VCaP (cell line): Measurements from ENCODE around the gene DPYSL4.

ENCODE experiments used
- H3K27ac ChIP-seq: fragments of 450-650 bp; 2 replicates; pipeline ENCODE4 v1.5.1; 2017
- TF ChIP-seq, protein P1 (sequence below): fragments of 450-650 bp; conservative IDR thresholded peaks from 2 replicates; pipeline ENCODE4 v1.5.1; 2017; ENCODE audit warnings: mild to moderate bottlenecking, moderate library complexity

Gene DPYSL4

DNA sequence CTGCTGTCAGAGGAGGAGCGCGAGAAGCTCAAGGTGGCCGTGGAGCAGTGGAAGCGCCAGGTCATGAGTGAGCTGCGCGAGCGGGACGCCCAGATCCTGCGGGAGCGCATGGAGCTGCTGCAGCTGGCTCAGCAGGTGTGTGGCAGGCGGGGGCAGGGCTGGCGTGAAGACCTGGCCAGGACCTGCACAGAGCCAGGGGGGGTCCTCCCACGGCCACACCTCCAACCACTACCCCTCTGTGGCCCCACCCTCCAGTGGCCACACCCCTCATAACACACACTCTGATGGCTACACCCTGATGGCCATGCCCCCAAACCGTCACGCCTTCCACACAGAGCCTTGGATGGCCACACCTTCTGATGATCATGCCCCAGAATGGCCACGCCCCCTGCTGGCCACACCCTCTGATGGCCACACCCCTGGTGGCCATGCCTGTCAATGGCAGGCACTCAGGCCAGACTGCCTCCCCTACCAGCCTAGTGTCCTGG, 23.4 kb upstream of the DPYSL4 start:
- TF ChIP-seq, protein P1, sequence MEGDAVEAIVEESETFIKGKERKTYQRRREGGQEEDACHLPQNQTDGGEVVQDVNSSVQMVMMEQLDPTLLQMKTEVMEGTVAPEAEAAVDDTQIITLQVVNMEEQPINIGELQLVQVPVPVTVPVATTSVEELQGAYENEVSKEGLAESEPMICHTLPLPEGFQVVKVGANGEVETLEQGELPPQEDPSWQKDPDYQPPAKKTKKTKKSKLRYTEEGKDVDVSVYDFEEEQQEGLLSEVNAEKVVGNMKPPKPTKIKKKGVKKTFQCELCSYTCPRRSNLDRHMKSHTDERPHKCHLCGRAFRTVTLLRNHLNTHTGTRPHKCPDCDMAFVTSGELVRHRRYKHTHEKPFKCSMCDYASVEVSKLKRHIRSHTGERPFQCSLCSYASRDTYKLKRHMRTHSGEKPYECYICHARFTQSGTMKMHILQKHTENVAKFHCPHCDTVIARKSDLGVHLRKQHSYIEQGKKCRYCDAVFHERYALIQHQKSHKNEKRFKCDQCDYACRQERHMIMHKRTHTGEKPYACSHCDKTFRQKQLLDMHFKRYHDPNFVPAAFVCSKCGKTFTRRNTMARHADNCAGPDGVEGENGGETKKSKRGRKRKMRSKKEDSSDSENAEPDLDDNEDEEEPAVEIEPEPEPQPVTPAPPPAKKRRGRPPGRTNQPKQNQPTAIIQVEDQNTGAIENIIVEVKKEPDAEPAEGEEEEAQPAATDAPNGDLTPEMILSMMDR, result no peak; the same call in 1 of the 2 replicates

DNA sequence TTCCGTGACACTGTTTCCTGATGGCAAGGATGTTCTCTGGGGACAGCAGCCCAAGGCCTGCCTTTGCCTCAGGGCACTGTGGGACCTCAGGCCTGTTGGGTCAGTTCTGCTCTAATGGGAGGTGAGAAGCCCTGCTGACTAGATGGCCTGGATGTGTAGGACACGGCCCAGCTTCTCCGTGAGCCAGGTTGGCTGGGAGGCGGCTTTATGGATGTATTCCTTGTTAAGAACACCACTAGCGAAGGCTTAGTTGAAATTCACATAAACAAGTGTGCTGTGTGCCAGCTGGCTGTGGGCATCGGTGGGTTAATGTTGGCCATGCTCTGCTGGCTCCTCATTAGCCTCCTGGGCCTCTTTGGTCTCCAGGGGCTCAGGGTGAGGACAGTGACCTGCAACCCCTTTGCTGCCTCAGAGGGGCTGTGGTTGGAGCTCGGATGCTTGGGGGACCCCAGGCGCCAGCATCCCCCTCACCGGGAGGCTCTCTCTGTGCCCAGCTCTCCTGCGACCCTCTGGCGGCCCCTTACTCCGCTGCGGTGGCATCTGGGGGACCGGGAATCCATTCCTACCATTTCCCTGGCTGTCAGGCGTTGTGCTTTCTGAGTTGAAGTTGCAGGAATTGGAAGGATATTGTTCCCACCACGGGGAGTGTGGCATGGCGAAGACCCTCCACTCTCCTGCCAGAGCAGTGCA, 22.8 kb upstream of the DPYSL4 start:
- no peak overlapping the region for H3K27ac ChIP-seq
- TF ChIP-seq, protein P1, result no peak

More for the DNA sequence above, 23.4 kb upstream of the DPYSL4 start:
- H3K27ac ChIP-seq, result peak overlapping the region; percentile 62

DNA sequence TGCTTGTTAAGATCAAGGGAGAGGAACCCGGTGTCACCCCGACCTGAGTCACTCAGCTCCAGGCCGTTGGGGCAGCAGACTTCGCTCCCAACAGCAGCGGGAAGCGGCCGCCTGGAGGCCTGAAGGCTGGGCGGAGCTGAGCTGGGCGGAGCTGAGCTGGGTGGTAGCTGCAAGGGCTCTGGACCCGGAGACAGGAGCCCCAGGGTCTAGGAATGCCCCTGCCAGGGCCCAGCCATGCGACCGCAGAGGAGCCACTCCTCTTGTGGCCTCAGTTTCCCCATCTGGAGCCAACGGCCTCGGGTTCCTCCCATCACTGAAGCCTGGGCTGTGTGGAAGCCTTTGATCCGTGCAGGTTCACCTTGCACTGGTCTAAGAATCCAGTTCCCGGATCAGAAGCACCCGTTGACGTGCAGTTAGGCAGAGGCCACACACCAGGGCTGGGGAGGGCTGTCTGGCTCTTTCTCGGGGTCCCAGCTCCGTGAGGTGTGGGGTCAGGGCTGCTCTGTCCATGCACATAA, 21.9 kb upstream of the DPYSL4 start:
- no peak overlapping the region for H3K27ac ChIP-seq
- TF ChIP-seq, protein P1, result no peak

DNA sequence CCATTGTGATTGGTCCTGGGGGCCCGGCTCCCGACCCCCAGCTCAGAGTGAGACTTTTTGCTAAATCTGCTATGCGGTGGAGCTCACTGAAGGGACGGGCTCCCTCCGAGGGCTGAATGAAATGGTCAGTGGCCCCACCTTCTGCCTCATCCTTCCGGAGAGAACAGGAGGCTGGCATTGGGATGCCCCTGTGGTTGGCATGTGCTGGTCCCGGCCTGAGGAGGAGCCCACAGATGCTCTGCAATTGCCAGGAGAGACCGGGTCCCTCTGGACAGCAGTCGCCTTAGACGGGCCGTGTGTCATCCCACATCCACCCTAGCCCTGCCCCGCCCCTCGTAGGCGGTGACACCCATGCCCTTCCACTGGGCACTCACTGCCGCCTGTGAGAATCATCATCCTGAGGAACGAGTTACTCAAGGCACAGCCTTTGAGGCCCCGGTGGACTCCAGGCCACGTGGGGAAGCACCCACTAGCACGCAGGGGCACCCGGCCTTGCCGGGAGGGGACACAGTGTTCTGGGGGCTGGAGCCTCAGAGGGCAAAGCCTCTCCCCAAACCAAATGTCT, 21.2 kb upstream of the DPYSL4 start:
- no peak overlapping the region for H3K27ac ChIP-seq
- TF ChIP-seq, protein P1, result no peak

DNA sequence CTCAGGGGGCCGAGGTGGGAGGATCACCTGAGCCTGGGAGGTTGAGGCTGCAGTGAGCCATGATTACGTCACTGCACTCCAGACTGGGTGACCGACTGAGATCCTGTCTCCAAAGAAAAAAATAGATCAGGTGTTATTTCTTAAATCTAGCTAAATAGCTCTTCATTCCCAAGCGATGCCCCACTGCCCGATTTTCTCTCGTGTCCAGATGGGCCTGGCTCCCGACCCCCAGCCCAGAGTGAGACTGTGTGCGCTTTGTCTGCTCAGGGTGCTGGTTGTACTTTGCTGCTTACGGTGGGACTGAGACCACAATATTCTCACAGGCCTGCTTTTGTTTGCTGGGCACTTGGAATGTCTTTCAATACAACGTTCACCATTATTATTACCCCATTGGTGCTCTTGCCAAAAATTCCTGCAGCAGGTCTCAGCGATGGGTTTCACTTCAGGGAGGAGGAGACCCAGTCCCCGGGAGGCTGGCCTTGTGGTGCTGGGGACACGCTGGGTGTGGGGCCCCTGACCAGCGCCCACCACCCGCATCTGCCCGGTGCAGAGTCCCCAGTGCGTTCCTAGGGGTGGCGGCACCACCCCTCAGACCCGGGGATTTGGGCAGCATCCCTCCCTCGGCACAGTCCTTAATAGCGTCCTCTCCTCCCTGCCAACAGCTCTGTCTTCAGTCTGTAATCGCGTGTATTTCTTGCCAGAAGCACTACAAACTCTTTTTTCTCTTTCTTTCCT, 20.4 kb upstream of the DPYSL4 start:
- TF ChIP-seq, protein P1, result no peak
- H3K27ac ChIP-seq, result no peak overlapping the region

DNA sequence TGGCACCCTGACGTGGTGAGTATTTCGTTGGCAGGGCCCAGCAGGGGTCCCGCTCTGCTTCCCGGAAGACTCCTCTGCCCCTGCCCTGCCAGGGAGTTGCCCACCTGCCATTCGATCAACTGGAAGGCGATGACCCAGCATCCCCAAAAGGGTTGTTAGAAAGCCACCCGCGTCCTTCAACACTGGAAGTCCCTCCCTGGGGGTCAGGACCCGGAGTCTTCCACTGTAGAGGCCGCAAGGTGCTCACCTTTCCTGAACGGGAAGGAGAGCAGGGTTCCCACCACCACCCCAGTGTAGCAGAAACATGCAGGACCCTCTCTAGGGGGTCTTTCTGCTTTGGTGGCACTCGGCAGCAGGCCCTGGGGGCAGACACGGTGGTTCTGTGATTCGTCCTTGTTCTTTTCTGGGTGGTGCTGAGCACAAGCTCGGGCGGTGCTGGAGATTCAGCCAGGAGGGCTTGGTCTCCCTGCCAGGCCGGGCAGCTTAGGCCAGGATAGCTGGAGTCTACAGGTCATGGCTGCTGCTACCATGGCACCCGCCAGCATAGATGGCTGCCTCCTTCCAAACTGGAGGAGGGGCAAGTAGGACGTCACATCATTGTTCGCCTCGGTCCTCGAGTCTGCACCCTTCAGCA, 19.6 kb upstream of the DPYSL4 start:
- TF ChIP-seq, protein P1, result no peak
- no peak overlapping the region for H3K27ac ChIP-seq

DNA sequence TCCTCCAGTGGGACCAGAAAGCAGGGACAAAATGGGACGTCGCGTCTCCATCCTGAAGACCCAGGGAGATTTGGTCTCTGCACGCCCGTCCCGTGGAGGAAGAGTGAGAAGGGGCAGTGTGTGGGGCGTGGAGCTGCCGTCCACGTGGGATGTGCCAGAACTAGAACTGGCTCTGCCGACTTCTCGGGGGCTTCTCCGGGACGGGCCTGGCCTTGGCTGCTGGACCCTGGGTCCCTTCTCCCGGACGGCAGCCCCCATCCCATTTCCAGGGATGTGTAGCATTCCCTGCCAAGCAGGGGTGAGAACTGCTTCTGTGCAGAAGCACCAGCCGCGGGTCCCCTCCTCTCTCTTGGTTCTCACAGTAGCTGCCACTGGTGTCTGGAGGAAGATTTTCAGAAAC, 18.8 kb upstream of the DPYSL4 start:
- H3K27ac ChIP-seq, result no peak overlapping the region
- TF ChIP-seq, protein P1, result no peak
